Loucy (cell line): ENCODE measurements around the gene GOT2.
"Not testable (repeated sequence)": the region's sequence is repeated elsewhere in the genome, so short reads cannot be mapped to it uniquely, and the experiment has no call there.

Experiments
- H2AFZ ChIP-seq: fragments of 200-600 bp; sonication (generic); 2 replicates; pipeline ENCODE4 v1.6.0; 2016; ENCODE audit warnings: antibody characterized with exemption, mild to moderate bottlenecking, low read length, moderate library complexity
- H3F3A ChIP-seq: fragments of 200-600 bp; 2 replicates; pipeline ENCODE4 v1.6.0; 2016; ENCODE audit warnings: antibody characterized with exemption, low read depth, mild to moderate bottlenecking
- H3K27me3 ChIP-seq: fragments of 200-600 bp; sonication (generic); 2 replicates; pipeline ENCODE4 v1.6.1; 2014; ENCODE audit warnings: low read length, mild to moderate bottlenecking; ENCODE audit not compliant: insufficient read depth, poor library complexity, severe bottlenecking
- H3K36me3 ChIP-seq: fragments of 200-600 bp; sonication (generic); 2 replicates; pipeline ENCODE4 v1.6.1; 2016; ENCODE audit warnings: low read length; ENCODE audit not compliant: insufficient read depth
- H3K4me1 ChIP-seq: fragments of 200-600 bp; sonication (generic); 2 replicates; pipeline ENCODE4 v1.5.1; 2014; ENCODE audit warnings: low read length, mild to moderate bottlenecking; ENCODE audit not compliant: insufficient read depth, poor library complexity, severe bottlenecking
- H3K4me2 ChIP-seq: fragments of 200-600 bp; sonication (generic); 2 replicates; pipeline ENCODE4 v1.6.0; 2014; ENCODE audit warnings: antibody characterized with exemption, low read length, low read depth, mild to moderate bottlenecking; ENCODE audit not compliant: poor library complexity, severe bottlenecking
- H3K4me3 ChIP-seq: fragments of 200-600 bp; sonication (generic); 2 replicates; pipeline ENCODE4 v1.5.1; 2014; ENCODE audit warnings: low read length, mild to moderate bottlenecking, mixed read lengths; ENCODE audit not compliant: poor library complexity, severe bottlenecking
- H3K79me2 ChIP-seq: fragments of 200-600 bp; sonication (generic); 2 replicates; pipeline ENCODE4 v1.6.1; 2014; ENCODE audit warnings: low read length; ENCODE audit not compliant: insufficient read depth
- H3K9ac ChIP-seq: fragments of 200-600 bp; sonication (generic); 2 replicates; pipeline ENCODE4 v1.6.0; 2014; ENCODE audit warnings: mild to moderate bottlenecking, low read depth, low read length, moderate library complexity; ENCODE audit not compliant: poor library complexity, severe bottlenecking
- H3K9me2 ChIP-seq: fragments of 200-600 bp; sonication (generic); replicated peaks from 2 replicates; pipeline ENCODE4 v1.6.1; 2016; ENCODE audit warnings: low read depth, low read length, mixed read lengths
- H3K9me3 ChIP-seq: fragments of 200-600 bp; sonication (generic); 2 replicates; pipeline ENCODE4 v1.6.1; 2014; ENCODE audit warnings: mild to moderate bottlenecking, antibody characterized with exemption, low read length, low read depth; ENCODE audit not compliant: insufficient read depth
- H4K20me1 ChIP-seq: fragments of 200-600 bp; sonication (generic); 2 replicates; pipeline ENCODE4 v1.6.0; 2014; ENCODE audit warnings: antibody characterized with exemption, low read length, mild to moderate bottlenecking; ENCODE audit not compliant: insufficient read depth, poor library complexity, severe bottlenecking
- CTCF ChIP-seq: fragments of 200-600 bp; sonication (generic); conservative IDR thresholded peaks from 2 replicates; pipeline ENCODE4 v1.5.1; 2014; ENCODE audit warnings: mild to moderate bottlenecking, antibody characterized with exemption, low read length
- EZH2phosphoT487 ChIP-seq: fragments of 200-600 bp; IDR thresholded peaks from 2 replicates; pipeline ENCODE4 v1.6.1; 2018; ENCODE audit warnings: antibody characterized with exemption, mild to moderate bottlenecking, moderate library complexity, borderline replicate concordance

The GOT2 gene

GRCh38 chr16:58733671-58734458, at the start of gene GOT2:
GOT2 (minus strand) TSS chr16:58734316; CDS start chr16:58734228, 88 bp downstream.
- Histone ChIP-seq H2AFZ (peak within 1 kb of the TSS; percentile 94), H3K4me3 (peak within 1 kb of the TSS; percentile 97), H3F3A (no peaks in the 10 kb centered on the region), H3K4me1 (peaks cover 40% of the 10 kb centered on the region), H4K20me1 (peaks cover 42% of the 10 kb centered on the region), H3K9me3 (no peaks in the 10 kb centered on the region), H3K36me3 (no peaks in the 10 kb centered on the region), H3K27me3 (no peaks in the 10 kb centered on the region), H3K9ac (peak within 1 kb of the TSS; percentile 92), H3K4me2 (peak within 1 kb of the TSS; percentile 92), H3K9me2 (no peaks in the 10 kb centered on the region), H3K79me2 (peaks cover 53% of the 10 kb centered on the region)
- no peak for TF ChIP-seq EZH2phosphoT487
- peak; percentile 83 for TF ChIP-seq CTCF

- not testable (repeated sequence) for H3F3A ChIP-seq, H3K9me3 ChIP-seq, H3K9me2 ChIP-seq, H3K4me3 ChIP-seq, H3K9ac ChIP-seq, H2AFZ ChIP-seq, H4K20me1 ChIP-seq, H3K36me3 ChIP-seq, H3K27me3 ChIP-seq, H3K79me2 ChIP-seq, H3K4me1 ChIP-seq, H3K4me2 ChIP-seq
These were observed 45.2 kb upstream of the GOT2 start for GRCh38 chr16:58779291-58779690.

- no peaks in the 10 kb centered on the region for H3K4me1 ChIP-seq
- no peak overlapping the region for H2AFZ ChIP-seq
- no peaks in the 10 kb centered on the region for H4K20me1 ChIP-seq
- no peaks in the 10 kb centered on the region for H3K79me2 ChIP-seq
- H3K9me3 ChIP-seq = no peaks in the 10 kb centered on the region
- no peaks in the 10 kb centered on the region for H3K9me2 ChIP-seq
- no peak overlapping the region for H3K4me3 ChIP-seq
- no peaks in the 10 kb centered on the region for H3K36me3 ChIP-seq
- H3K9ac ChIP-seq = no peak overlapping the region
- H3K4me2 ChIP-seq = no peak overlapping the region
- no peak for TF ChIP-seq EZH2phosphoT487
- TF ChIP-seq CTCF = no peak
- H3F3A ChIP-seq = no peaks in the 10 kb centered on the region
- no peaks in the 10 kb centered on the region for H3K27me3 ChIP-seq
These were observed 39.8 kb upstream of the GOT2 start for GRCh38 chr16:58773870-58774269.

- H2AFZ ChIP-seq = no peak overlapping the region
- TF ChIP-seq EZH2phosphoT487 (no peak), CTCF (no peak)
- H3K4me1 ChIP-seq = no peaks in the 10 kb centered on the region
- H3F3A ChIP-seq = no peaks in the 10 kb centered on the region
- H3K9me2 ChIP-seq = no peaks in the 10 kb centered on the region
- H3K9ac ChIP-seq = no peak overlapping the region
- no peak overlapping the region for H3K4me2 ChIP-seq
- H3K79me2 ChIP-seq = no peaks in the 10 kb centered on the region
- no peaks in the 10 kb centered on the region for H3K36me3 ChIP-seq
- no peaks in the 10 kb centered on the region for H3K27me3 ChIP-seq
- H4K20me1 ChIP-seq = no peaks in the 10 kb centered on the region
- H3K9me3 ChIP-seq = no peaks in the 10 kb centered on the region
- H3K4me3 ChIP-seq = no peak overlapping the region
These were observed 34.0 kb upstream of the GOT2 start for GRCh38 chr16:58768145-58768544.
